ENCODE results near the gene TTC27.

DNA sequence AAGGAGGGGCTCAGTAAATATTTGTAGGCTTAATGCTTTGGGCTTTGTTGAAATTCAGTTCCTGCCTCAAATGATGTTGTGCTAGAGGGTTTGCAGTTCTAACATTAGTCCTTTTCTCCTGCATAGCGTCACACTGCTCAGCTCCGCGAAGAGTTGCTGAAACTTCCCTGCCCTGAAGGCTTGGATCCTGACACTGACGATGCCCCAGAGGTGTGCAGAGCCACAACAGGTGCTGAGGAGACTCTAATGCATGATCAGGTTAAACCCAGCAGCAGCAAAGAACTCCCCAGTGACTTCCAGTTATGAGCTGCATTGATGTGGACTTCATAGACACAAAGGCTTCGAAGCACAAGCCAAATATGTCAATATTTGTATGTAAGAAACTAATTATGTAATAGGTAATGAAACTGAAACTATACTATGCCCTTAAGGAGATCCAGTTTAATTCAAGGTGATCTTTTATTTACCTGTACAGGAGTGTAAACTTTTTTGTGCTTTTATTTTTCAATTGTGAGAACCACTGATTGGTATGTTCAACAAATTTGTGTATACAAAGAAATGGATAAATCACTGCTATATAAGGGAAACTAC is 10.2 kb upstream of the TTC27 start:
- TF ChIP-seq ZNF274 (IDR thresholded peaks at IDR 0.05; ENCODE audit: low read depth, low read length) (no peak), SUZ12 (IDR thresholded peaks at IDR 0.05; ENCODE audit: extremely low read depth, insufficient read depth, insufficient read length) (no peak), YY1 (IDR thresholded peaks at IDR 0.05; ENCODE audit: insufficient read depth, insufficient read length) (no peak)

Measured in NT2/D1 (cell line).